Upper lobe of left lung (tissue), 4 donors: Measurements from ENCODE around the gene KIRREL3.

Experiments
- EP300 ChIP-seq, 4 donors: sonication (generic); formaldehyde crosslinking; IDR thresholded peaks; one replicate each; pipeline ENCODE4 v1.5.1; 2017; ENCODE audit warnings: antibody characterized with exemption in 4 of 4, control low read depth in 2 of 4
- POLR2A ChIP-seq, 4 donors: fragments of 450-650 bp; IDR thresholded peaks; one replicate each; pipeline ENCODE4 v1.5.1; 2016 to 2017; ENCODE audit warnings: antibody characterized with exemption in 4 of 4, mild to moderate bottlenecking in 2 of 4
- POLR2AphosphoS5 ChIP-seq, 2 donors: sonication (generic); formaldehyde crosslinking; IDR thresholded peaks; one replicate each; pipeline ENCODE4 v1.5.1; 2017; ENCODE audit warnings: antibody characterized with exemption in 2 of 2
- TF ChIP-seq, protein P1 (sequence below), 6 experiments: fragments of 450-650 bp in 4 of 6; fragments of 200-600 bp in 2 of 6; sonication (generic) in 2 of 6; IDR thresholded peaks; one replicate each; pipeline ENCODE4 v1.5.1; 2016 to 2019; ENCODE audit warnings: antibody characterized with exemption in 6 of 6

DNA sequence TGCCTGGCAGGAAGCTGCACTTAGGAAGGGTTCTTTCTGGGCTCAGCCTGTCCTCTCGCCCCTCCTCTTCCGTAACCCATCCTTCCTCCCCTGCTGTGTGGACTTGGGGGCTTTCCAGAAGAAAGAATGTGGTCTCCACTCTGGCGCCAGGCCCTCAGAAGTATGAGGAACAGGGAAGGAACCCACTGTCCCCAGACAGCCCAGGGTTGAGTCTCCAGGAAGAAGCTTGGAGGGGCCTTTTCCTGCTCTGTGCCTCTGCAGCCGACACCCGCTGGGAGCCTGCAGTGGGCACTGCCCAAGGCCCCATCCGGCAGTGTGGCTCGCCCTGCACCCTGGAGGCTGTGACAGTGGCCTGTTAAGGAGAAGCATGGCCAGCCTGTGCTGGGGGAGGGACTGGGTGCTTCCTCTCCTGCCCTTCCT, 532.5 kb downstream of the KIRREL3 start:
- TF ChIP-seq, protein P1, sequence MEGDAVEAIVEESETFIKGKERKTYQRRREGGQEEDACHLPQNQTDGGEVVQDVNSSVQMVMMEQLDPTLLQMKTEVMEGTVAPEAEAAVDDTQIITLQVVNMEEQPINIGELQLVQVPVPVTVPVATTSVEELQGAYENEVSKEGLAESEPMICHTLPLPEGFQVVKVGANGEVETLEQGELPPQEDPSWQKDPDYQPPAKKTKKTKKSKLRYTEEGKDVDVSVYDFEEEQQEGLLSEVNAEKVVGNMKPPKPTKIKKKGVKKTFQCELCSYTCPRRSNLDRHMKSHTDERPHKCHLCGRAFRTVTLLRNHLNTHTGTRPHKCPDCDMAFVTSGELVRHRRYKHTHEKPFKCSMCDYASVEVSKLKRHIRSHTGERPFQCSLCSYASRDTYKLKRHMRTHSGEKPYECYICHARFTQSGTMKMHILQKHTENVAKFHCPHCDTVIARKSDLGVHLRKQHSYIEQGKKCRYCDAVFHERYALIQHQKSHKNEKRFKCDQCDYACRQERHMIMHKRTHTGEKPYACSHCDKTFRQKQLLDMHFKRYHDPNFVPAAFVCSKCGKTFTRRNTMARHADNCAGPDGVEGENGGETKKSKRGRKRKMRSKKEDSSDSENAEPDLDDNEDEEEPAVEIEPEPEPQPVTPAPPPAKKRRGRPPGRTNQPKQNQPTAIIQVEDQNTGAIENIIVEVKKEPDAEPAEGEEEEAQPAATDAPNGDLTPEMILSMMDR (IDR thresholded peaks at IDR 0.05) = peak in 1 of 6 experiments; percentile 20
- TF ChIP-seq EP300 (IDR thresholded peaks at IDR 0.05) = peak in 1 of 4 donors; percentile 74
- no peak for TF ChIP-seq POLR2A (IDR thresholded peaks at IDR 0.05)
- TF ChIP-seq POLR2AphosphoS5 (IDR thresholded peaks at IDR 0.05) = no peak
